ENCODE measurements around the gene MANF. TPM values are rescaled to one million over a fixed set of nuclear protein-coding genes. Genes with fewer than 3 reads are reported as not detected.
A peak's percentile ranks its signal among the peaks of the same experiment; 100 is the strongest.

Gene MANF
- total and polyA plus RNA-seq, 2 experiments from 2014 or later, result 55.6 to 163 TPM

DNA sequence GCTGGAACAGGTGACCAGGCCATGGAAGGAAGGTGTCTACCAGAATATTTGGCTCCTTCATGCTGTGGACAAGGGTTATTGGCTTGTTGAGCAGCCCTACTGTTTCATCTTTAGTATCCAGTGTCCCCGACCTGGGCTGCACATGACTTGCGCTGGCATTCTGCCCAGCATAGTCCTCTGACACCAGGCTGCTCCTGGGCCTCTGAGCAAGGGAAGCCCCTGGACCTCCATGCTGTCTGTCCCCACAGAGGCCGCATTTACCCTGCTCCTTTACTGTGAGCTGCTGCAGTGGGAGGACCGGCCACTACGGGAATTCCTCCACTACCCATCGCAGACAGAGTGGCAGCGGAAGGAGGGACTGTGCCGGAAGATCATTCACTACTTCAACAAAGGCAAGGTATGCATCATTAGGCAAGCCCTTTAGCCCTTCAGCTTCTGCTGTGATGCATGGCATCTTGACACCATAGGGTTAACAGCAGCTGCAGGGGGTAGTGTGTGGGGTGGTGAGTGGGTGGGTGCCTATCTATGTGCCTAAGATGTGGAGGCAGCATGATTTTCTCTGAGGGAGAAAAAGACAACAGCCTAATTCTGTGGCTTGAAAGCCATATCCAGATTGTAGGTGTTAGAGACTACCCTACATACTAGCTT is 44.0 kb upstream of the MANF start:
- Histone ChIP-seq H3K27ac (no peak overlapping the region), H3K4me1 (ENCODE audit: low read depth) (no peaks in the 10 kb centered on the region), H3K9me3 (ENCODE audit: low read depth) (no peaks in the 10 kb centered on the region), H3K36me3 (no peaks in the 10 kb centered on the region), H3K4me3 (no peak overlapping the region), H3K27me3 (no peaks in the 10 kb centered on the region)
- peak in 1 of 2 donors; percentile 33 for DNase-seq (ENCODE audit: low read depth in 1 of 2, low spot score in 1 of 2)
- TF ChIP-seq, protein P1, sequence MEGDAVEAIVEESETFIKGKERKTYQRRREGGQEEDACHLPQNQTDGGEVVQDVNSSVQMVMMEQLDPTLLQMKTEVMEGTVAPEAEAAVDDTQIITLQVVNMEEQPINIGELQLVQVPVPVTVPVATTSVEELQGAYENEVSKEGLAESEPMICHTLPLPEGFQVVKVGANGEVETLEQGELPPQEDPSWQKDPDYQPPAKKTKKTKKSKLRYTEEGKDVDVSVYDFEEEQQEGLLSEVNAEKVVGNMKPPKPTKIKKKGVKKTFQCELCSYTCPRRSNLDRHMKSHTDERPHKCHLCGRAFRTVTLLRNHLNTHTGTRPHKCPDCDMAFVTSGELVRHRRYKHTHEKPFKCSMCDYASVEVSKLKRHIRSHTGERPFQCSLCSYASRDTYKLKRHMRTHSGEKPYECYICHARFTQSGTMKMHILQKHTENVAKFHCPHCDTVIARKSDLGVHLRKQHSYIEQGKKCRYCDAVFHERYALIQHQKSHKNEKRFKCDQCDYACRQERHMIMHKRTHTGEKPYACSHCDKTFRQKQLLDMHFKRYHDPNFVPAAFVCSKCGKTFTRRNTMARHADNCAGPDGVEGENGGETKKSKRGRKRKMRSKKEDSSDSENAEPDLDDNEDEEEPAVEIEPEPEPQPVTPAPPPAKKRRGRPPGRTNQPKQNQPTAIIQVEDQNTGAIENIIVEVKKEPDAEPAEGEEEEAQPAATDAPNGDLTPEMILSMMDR (IDR thresholded peaks at IDR 0.05; ENCODE audit: low read depth, low read length), result no peak

DNA sequence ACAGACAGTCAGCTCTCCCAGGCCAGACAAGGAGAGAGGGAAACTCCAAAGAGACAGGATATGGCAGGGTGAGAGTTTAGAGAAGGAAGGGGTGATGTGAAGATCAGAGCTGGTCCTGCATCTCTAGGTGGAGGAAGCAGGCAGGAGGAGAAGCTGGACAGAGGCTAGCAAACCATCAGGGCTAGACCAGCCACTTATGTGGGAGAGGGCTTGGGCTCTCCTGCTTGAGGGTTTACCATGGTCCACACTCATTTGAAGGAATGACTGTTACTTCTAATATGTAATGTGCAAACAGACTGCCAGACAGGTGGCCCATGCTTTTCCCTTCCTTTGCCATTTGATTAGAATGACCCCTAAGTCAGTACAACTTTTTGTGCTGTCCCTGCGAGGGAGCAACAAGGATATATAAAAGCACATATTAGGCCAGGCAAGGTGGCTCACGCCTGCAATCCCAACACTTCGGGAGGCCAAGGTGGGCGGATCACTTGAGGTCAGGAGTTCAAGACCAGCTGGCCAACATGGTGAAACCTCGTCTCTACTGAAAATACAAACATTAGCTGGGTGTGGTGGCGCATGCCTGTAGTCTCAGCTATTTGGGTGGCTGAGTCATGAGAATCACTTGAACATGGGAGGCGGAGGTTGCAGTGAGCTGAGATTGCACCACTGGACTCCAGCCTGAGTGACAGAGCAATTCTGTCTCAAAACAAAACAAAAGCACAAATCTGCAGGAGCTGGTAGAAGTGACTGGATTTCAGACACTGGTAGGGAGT is 41.0 kb upstream of the MANF start:
- no peaks in the 10 kb centered on the region for H3K27me3 ChIP-seq
- no peak overlapping the region for H3K4me3 ChIP-seq
- TF ChIP-seq, protein P1 (IDR thresholded peaks at IDR 0.05; ENCODE audit: low read depth, low read length), result no peak
- peak in 1 of 2 donors; percentile 78 for DNase-seq (ENCODE audit: low read depth in 1 of 2, low spot score in 1 of 2)
- H3K9me3 ChIP-seq (ENCODE audit: low read depth), result no peaks in the 10 kb centered on the region
- no peaks in the 10 kb centered on the region for H3K4me1 ChIP-seq (ENCODE audit: low read depth)
- no peak overlapping the region for H3K27ac ChIP-seq
- no peaks in the 10 kb centered on the region for H3K36me3 ChIP-seq

DNA sequence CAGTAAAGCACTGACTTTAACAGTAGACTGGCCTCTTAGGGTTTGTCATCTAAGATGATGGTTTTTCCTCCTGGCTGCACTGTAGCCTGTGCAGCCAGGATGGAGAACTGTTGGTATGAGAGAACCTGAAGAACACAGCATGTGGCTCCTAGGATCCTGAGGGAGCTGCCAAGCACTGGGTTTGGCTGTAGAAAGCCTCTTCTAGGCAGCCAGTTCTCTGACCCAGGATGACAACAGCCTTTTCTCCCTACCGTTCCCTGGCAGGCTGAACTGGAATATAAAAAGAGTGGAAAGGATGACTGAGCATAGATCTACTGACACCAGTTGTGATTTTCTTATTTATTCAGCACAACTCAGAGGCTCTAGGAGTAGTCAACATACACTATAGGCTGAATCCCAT is 34.3 kb upstream of the MANF start:
- no peak for DNase-seq (ENCODE audit: low read depth in 1 of 2, low spot score in 1 of 2)
- Histone ChIP-seq H3K4me1 (ENCODE audit: low read depth) (no peaks in the 10 kb centered on the region), H3K4me3 (no peak overlapping the region), H3K9me3 (ENCODE audit: low read depth) (no peaks in the 10 kb centered on the region), H3K27me3 (no peaks in the 10 kb centered on the region), H3K36me3 (no peaks in the 10 kb centered on the region), H3K27ac (no peak overlapping the region)
- TF ChIP-seq, protein P1 (IDR thresholded peaks at IDR 0.05; ENCODE audit: low read depth, low read length), result no peak

DNA sequence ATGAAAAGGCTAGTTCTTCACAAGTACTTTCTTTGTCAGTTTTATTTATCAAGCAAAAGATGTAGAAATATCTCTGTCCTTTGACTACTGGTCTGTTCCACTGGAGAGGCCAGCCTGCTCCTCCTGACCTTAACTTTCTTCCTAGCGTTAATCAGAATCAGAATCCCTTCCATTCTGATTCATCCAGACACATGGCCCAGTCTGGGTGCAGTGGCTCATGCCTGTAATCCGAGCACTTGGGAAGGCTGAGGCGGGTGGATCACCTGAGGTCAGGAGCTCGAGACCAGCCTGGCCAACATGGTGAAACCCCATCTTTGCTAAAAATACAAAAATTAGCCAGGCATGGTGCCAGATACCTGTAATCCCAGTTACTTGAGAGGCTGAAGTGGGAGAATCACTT is 32.0 kb upstream of the MANF start:
- DNase-seq (ENCODE audit: low read depth in 1 of 2, low spot score in 1 of 2), result no peak
- no peaks in the 10 kb centered on the region for H3K9me3 ChIP-seq (ENCODE audit: low read depth)
- H3K27me3 ChIP-seq, result no peaks in the 10 kb centered on the region
- TF ChIP-seq, protein P1 (IDR thresholded peaks at IDR 0.05; ENCODE audit: low read depth, low read length), result no peak
- H3K4me3 ChIP-seq, result no peak overlapping the region
- H3K36me3 ChIP-seq, result no peaks in the 10 kb centered on the region
- no peaks in the 10 kb centered on the region for H3K4me1 ChIP-seq (ENCODE audit: low read depth)
- no peak overlapping the region for H3K27ac ChIP-seq

DNA sequence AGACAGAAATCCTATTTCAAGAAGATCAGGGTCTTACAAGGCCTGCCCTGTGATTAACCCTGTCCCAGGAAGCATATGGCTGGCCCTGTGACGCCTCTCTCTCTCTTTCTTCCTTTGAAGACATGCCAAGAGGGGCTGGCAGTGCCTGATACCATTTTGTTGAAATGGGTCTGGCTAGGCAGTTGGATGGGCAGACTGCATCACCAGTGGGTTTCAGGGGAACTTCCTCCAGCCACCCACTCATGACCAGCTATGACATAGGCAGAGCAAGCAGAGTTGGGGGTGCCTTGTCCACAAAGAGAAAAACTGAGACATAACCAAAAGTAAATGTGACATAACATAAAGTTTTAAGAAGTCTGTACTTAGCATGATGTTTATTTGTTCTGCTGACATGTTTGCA is 31.4 kb upstream of the MANF start:
- Histone ChIP-seq H3K27ac (no peak overlapping the region), H3K9me3 (ENCODE audit: low read depth) (no peaks in the 10 kb centered on the region), H3K36me3 (no peaks in the 10 kb centered on the region), H3K27me3 (no peaks in the 10 kb centered on the region), H3K4me3 (no peak overlapping the region), H3K4me1 (ENCODE audit: low read depth) (no peaks in the 10 kb centered on the region)
- DNase-seq (ENCODE audit: low read depth in 1 of 2, low spot score in 1 of 2), result peak in 1 of 2 donors; percentile 47
- TF ChIP-seq, protein P1 (IDR thresholded peaks at IDR 0.05; ENCODE audit: low read depth, low read length), result no peak

Measured in cardiac muscle cell (in vitro differentiated cells and primary cell).